HG03066 (cell line): ENCODE measurements around the gene CCDC89.
"Not testable (repeated sequence)": the region's sequence is repeated elsewhere in the genome, so short reads cannot be mapped to it uniquely, and the experiment has no call there.

Experiments used
- ATAC-seq: cut with Tn5 transposase; IDR thresholded peaks from one replicate; pipeline ENCODE4 v1.9.1; 2021; ENCODE audit warnings: low read depth; ENCODE audit not compliant: unreplicated experiment

CCDC89 gene

GRCh38 chr11:85656777-85657176 is 29.2 kb downstream of the CCDC89 start:
- no peak for ATAC-seq

GRCh38 chr11:85654343-85654742 is 31.7 kb downstream of the CCDC89 start:
- not testable (repeated sequence) for ATAC-seq

GRCh38 chr11:85652786-85653447 is 33.1 kb downstream of the CCDC89 start:
- ATAC-seq = no peak

GRCh38 chr11:85651118-85651517 is 34.9 kb downstream of the CCDC89 start:
- no peak for ATAC-seq

- peak; percentile 99 for ATAC-seq
Measured at GRCh38 chr11:85647604-85648299, 38.2 kb downstream of the CCDC89 start, which contains the start of gene TMEM126A. Gene TMEM126A (plus strand): TSS chr11:85647967. CDS start chr11:85650256, 2,289 bp downstream.

- ATAC-seq = peak; percentile 11
Measured at GRCh38 chr11:85647078-85647477, 38.9 kb downstream of the CCDC89 start.

GRCh38 chr11:85643191-85643614 is 42.8 kb downstream of the CCDC89 start:
- ATAC-seq = no peak

- ATAC-seq = no peak
Measured at GRCh38 chr11:85634747-85635146, 51.2 kb downstream of the CCDC89 start.
